ENCODE data around the gene P3H1.
"Not testable (repeated sequence)": the region's sequence is repeated elsewhere in the genome, so short reads cannot be mapped to it uniquely, and the experiment has no call there.

- TF ChIP-seq MAZ (IDR thresholded peaks at IDR 0.05; ENCODE audit: borderline replicate concordance, low read depth, low read length); MAZ (CRISPR knock-in tag; IDR thresholded peaks at IDR 0.05; ENCODE audit: low read depth); CBX1 (IDR thresholded peaks at IDR 0.05; ENCODE audit: low read depth); ZBTB4 (CRISPR knock-in tag; IDR thresholded peaks at IDR 0.05; ENCODE audit: borderline replicate concordance): not testable (repeated sequence)
Measured at GRCh38 chr1:42814815-42815214, 48.0 kb upstream of the P3H1 start.

Data from HepG2 (cell line).